Kidney epithelial cell (primary cell): Measurements from ENCODE around the gene RYR1. TPM values are rescaled to one million over a fixed set of nuclear protein-coding genes. Genes with fewer than 3 reads are reported as not detected.
"Not testable (repeated sequence)": the region's sequence is repeated elsewhere in the genome, so short reads cannot be mapped to it uniquely, and the experiment has no call there.

Experiments used
- DNase-seq: peaks from one replicate; pipeline ENCODE4 v3.0.0-alpha.2; 2010; ENCODE audit warnings: low read depth
- H3K27me3 ChIP-seq: 2 replicates; pipeline ENCODE4 v1.6.0; 2011; ENCODE audit warnings: low read length; ENCODE audit not compliant: control insufficient read depth, insufficient read depth
- H3K36me3 ChIP-seq: 2 replicates; pipeline ENCODE4 v1.5.1; 2011; ENCODE audit warnings: low read length; ENCODE audit not compliant: control insufficient read depth, insufficient read depth
- H3K4me3 ChIP-seq: 2 replicates; pipeline ENCODE4 v1.5.1; 2011; ENCODE audit warnings: low read depth, mild to moderate bottlenecking, control low read depth, low read length
- total RNA-seq: library from RNA; depleted of rRNA; stranded (reverse); fragments of >200 nt; gene quantifications from 2 replicates; pipeline ENCODE4 v1.2.3, GENCODE V29; 2015
- TF ChIP-seq, protein P1 (sequence below): IDR thresholded peaks from 2 replicates; pipeline ENCODE4 v1.5.1; 2011; ENCODE audit warnings: mild to moderate bottlenecking, moderate library complexity, low read length, control low read depth, inconsistent platforms; ENCODE audit not compliant: insufficient read depth, poor library complexity, severe bottlenecking

The RYR1 gene
- total RNA-seq, 1 donor from 2014 or later = 0.17 TPM

DNA sequence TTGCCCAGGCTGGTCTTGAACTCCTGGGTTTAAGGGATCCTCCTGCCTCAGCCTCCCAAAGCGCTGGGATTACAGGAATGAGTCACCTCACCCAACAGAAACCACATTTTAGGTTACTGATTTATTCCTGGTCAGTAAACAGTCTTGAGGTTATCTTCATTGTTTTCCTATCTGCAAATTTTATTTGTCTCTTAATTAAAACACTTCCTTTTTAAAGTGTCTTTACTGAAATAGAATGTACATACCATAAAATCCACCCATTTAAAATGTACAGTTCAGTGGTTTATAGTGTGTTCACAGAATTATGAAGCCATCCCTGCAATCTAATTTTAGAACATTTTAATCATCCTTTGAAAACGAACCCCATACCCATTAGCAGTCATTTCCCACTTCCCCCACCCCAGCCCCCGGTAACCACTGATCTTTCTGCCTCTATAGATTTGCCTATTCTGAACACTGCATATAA is 121.2 kb downstream of the RYR1 start:
- no peak for DNase-seq
- peaks cover 3% of the 10 kb centered on the region for H3K27me3 ChIP-seq
- H3K36me3 ChIP-seq = no peaks in the 10 kb centered on the region
- TF ChIP-seq, protein P1, sequence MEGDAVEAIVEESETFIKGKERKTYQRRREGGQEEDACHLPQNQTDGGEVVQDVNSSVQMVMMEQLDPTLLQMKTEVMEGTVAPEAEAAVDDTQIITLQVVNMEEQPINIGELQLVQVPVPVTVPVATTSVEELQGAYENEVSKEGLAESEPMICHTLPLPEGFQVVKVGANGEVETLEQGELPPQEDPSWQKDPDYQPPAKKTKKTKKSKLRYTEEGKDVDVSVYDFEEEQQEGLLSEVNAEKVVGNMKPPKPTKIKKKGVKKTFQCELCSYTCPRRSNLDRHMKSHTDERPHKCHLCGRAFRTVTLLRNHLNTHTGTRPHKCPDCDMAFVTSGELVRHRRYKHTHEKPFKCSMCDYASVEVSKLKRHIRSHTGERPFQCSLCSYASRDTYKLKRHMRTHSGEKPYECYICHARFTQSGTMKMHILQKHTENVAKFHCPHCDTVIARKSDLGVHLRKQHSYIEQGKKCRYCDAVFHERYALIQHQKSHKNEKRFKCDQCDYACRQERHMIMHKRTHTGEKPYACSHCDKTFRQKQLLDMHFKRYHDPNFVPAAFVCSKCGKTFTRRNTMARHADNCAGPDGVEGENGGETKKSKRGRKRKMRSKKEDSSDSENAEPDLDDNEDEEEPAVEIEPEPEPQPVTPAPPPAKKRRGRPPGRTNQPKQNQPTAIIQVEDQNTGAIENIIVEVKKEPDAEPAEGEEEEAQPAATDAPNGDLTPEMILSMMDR = no peak
- no peak overlapping the region for H3K4me3 ChIP-seq

- H3K36me3 ChIP-seq = no peaks in the 10 kb centered on the region
- no peak for DNase-seq
- TF ChIP-seq, protein P1 = no peak
- H3K4me3 ChIP-seq = no peak overlapping the region
- H3K27me3 ChIP-seq = peaks cover 3% of the 10 kb centered on the region
Observed at GRCh38 chr19:38555200-38555599, 121.7 kb downstream of the RYR1 start.

DNA sequence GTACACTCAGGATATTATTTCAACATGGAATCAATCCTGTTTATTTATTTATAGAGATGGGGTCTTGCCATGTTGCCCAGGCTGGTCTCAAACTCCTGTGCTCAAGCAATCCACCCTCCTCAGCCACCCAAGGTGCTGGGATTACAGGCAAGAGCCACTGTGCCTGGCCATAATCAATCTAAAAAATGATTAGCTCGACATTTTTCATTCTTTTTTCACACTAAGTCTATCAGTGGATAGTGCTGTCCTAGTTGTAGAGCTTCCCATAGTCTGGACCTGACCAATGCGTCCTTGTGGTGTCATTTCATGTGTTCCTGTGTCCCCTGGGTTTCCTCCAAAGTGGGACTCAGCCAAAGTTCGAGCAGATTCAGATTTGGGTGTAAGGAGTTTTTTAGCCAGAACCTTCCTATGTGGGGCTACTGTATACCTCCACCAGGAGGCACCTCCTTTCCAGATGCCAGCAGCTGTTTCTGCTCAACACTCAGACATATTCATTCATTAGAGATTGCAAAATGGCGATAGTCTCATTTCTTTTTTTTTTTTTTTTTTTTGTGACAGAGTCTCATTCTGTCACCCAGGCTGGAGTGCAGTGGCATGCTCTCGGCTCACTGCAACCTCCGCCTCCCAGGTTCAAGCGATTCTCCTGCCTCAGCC is 123.2 kb downstream of the RYR1 start:
- DNase-seq = no peak
- H3K4me3 ChIP-seq = no peak overlapping the region
- TF ChIP-seq, protein P1 = peak; percentile 7
- H3K27me3 ChIP-seq = no peaks in the 10 kb centered on the region
- no peaks in the 10 kb centered on the region for H3K36me3 ChIP-seq

DNA sequence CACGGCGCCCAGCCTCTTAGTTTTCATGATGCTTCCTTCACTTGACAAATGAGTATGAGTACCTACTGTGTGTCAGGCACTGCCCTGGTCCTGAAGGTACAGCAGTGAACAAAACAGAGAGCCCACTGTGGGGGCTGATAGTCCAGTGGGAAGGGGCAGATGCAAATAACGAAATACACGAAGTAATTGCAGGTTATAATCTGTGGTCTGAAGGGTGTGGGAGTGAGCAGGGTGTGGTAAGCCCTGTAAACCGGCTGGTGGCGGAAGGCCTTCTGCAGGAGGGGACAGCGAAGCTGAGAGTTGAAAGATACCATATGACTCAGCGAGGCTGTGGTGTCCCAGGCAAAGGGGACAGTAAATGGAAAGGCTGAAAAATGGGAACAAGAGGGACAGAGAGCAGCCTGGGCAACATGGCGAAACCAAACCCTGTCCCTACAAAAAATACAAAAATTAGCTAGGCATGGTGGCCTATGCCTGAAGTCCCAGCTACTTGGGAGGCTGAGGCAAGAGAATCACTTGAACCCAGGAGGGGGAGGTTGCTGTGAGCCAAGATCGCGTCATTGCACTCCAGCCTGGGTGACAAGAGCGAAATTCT is 123.8 kb downstream of the RYR1 start:
- Histone ChIP-seq H3K36me3 (no peaks in the 10 kb centered on the region), H3K27me3 (no peaks in the 10 kb centered on the region), H3K4me3 (no peak overlapping the region)
- TF ChIP-seq, protein P1 = no peak
- DNase-seq = no peak

GRCh38 chr19:38558933-38559332 is 125.4 kb downstream of the RYR1 start:
- H3K27me3 ChIP-seq, H3K36me3 ChIP-seq, DNase-seq, H3K4me3 ChIP-seq: not testable (repeated sequence)

GRCh38 chr19:38559428-38560401 is 126.2 kb downstream of the RYR1 start:
- Histone ChIP-seq H3K4me3 (no peak overlapping the region), H3K27me3 (peaks cover 5% of the 10 kb centered on the region), H3K36me3 (no peaks in the 10 kb centered on the region)
- DNase-seq = peak; percentile 21
- TF ChIP-seq, protein P1 = no peak
